ENCODE data around the gene PIK3R5. TPM values are rescaled to one million over a fixed set of nuclear protein-coding genes. Genes with fewer than 3 reads are reported as not detected.

Gene PIK3R5
- total RNA-seq, 2 experiments from 2014 or later, result 46.7 to 50.4 TPM

DNA sequence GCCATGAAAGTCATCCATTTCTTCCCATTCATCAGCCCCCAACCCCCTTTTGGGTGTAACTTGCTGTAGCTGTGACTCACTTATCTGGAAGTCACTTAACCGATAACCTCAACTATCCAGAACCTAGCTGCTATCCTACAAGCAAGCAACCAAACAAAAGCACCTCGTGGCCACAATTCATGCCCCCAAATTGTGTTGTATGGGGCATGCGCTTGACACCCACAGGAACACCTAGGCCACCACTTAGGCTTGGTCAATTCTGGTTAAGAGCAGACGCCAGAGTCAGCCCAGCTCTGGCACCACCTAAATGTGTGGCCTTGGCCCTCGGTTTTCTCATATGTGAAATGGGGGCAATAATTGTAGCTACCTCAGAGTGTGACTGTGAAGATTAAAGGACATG, 3.7 kb downstream of the PIK3R5 start:
- no peaks in the 10 kb centered on the region for H3K27me3 Mint-ChIP-seq
- H3K4me1 Mint-ChIP-seq (ENCODE audit: low read depth), result peaks cover 70% of the 10 kb centered on the region
- TF ChIP-seq CTCF (IDR thresholded peaks at IDR 0.05), result no peak
- no peak overlapping the region for H3K4me3 Mint-ChIP-seq
- H3K36me3 Mint-ChIP-seq (ENCODE audit: low read depth), result peaks cover 61% of the 10 kb centered on the region
- ChIA-PET CTCF (interaction anchor here (1.0 to 1.5 kb wide), 5 partner anchors 8 to 73 kb away, joined by 3 to 4 read pairs (median 4); no protein-coding TSS in a partner anchor), POLR2A (interaction anchor here (0.6 to 20.0 kb wide), 5 partner anchors 10 to 66 kb away, joined by 3 to 333 read pairs (median 3); no protein-coding TSS in a partner anchor)
- DNase-seq, result no peak
- H3K9me3 Mint-ChIP-seq, result peaks cover 3% of the 10 kb centered on the region
- peak overlapping the region; percentile 56 for H3K27ac Mint-ChIP-seq
- no peak for ATAC-seq
- intact Hi-C loops (cut with micrococcal nuclease), result loop anchor here (5.0 kb wide), 1 partner anchor 35 kb away; no protein-coding TSS in a partner anchor

DNA sequence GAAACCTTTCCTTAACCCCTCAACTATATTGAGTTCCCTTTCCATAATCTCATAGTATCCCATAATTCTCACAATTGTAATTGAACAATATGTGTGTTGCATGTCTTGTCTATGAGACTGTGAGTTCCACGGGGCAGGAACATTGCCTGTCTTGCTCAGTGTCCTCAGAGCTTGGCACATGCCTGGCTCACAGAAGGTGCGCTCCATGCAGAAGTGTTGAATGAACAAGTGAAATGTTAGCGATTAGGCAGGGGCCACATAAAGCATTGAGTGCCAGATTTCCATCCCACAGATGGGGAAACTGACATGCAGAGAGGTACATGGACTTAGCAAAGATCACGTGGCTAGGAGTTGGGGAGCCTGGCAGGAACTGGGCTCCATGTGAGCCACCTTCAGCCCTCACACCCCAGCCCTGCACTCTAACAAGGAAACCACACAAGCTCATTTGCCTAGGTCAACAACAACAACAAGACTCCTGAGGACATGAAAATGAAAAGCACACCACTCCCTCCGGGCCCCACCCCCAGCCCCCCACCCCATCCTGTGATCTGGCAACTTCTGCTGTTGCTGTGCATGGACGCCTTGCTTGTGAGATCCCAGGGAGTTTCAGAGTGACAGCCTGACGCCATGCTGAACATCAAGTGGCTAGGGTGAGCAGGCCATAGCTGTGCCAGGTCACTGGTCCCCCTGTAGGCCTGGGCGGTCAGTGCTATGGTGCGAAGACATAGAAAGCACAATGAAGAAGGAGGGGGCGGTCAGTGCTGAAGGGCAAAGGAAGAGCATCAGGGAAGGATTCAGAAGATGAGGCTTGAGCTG, 5.0 kb downstream of the PIK3R5 start:
- H3K4me3 Mint-ChIP-seq, result peak overlapping the region; percentile 11
- no peak for ATAC-seq
- H3K27ac Mint-ChIP-seq, result peak overlapping the region; percentile 86
- no peak for TF ChIP-seq CTCF (IDR thresholded peaks at IDR 0.05)
- ChIA-PET POLR2A (interaction anchor here (0.9 to 20.0 kb wide), 4 partner anchors 17 to 66 kb away, joined by 3 to 333 read pairs (median 3); no protein-coding TSS in a partner anchor), CTCF (interaction anchor here (1.6 to 2.7 kb wide), 2 partner anchors 12 to 65 kb away, joined by 5 to 11 read pairs; no protein-coding TSS in a partner anchor)
- intact Hi-C loops (cut with micrococcal nuclease), result loop anchor here (5.0 kb wide), 1 partner anchor 33 kb away; no protein-coding TSS in a partner anchor
- H3K27me3 Mint-ChIP-seq, result no peaks in the 10 kb centered on the region
- H3K4me1 Mint-ChIP-seq (ENCODE audit: low read depth), result peaks cover 80% of the 10 kb centered on the region
- peaks cover 67% of the 10 kb centered on the region for H3K36me3 Mint-ChIP-seq (ENCODE audit: low read depth)
- no peak for DNase-seq
- no peaks in the 10 kb centered on the region for H3K9me3 Mint-ChIP-seq

- Mint-ChIP-seq H3K36me3 (ENCODE audit: low read depth) (peaks cover 72% of the 10 kb centered on the region), H3K27me3 (no peaks in the 10 kb centered on the region), H3K4me3 (peak overlapping the region; percentile 44), H3K4me1 (ENCODE audit: low read depth) (peaks cover 92% of the 10 kb centered on the region), H3K9me3 (no peaks in the 10 kb centered on the region), H3K27ac (peak overlapping the region; percentile 86)
- intact Hi-C loops (cut with micrococcal nuclease), result no loop called here
- DNase-seq, result no peak
- no peak for TF ChIP-seq CTCF (IDR thresholded peaks at IDR 0.05)
- CTCF ChIA-PET, result interaction anchor here (1.6 to 3.3 kb wide), 4 partner anchors 11 to 64 kb away, joined by 4 to 17 read pairs (median 8); no protein-coding TSS in a partner anchor
- ATAC-seq, result no peak
- POLR2A ChIA-PET, result interaction anchor here (0.7 to 20.0 kb wide), 3 partner anchors 16 to 1272 kb away, joined by 3 to 333 read pairs (median 4); no protein-coding TSS in a partner anchor
These were observed 6.1 kb downstream of the PIK3R5 start for GRCh38 chr17:8959312-8959918.

DNA sequence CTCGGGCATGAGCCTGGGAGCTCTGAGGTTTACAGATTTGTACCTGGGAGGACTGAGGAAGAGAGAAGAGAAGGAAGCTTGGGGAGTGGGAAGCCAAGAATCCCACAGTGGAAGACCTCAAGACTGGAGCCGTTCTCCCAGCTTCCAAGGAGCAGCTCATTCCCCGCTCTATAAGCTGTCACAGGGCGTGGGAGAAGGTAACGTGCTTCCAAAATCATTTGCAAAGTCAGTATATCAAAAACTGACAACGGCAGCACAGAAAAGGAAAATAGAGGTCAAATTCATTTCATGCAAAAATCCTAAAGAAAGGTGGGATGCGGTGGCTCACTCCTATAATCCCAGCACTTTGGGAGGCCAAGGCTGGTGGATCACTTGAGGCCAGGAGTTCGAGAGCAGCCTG, 7.8 kb downstream of the PIK3R5 start:
- Mint-ChIP-seq H3K36me3 (ENCODE audit: low read depth) (peaks cover 73% of the 10 kb centered on the region), H3K27ac (peak overlapping the region; percentile 87), H3K4me1 (ENCODE audit: low read depth) (peaks cover 93% of the 10 kb centered on the region), H3K9me3 (no peaks in the 10 kb centered on the region), H3K27me3 (no peaks in the 10 kb centered on the region), H3K4me3 (no peak overlapping the region)
- no peak for DNase-seq
- ChIA-PET POLR2A (interaction anchor here (0.6 to 20.0 kb wide), 5 partner anchors 15 to 59 kb away, joined by 3 to 333 read pairs (median 7); no protein-coding TSS in a partner anchor), CTCF (interaction anchor here (1.1 to 3.3 kb wide), 6 partner anchors 8 to 62 kb away, joined by 3 to 17 read pairs (median 6); no protein-coding TSS in a partner anchor)
- intact Hi-C loops (cut with micrococcal nuclease), result no loop called here
- TF ChIP-seq CTCF (IDR thresholded peaks at IDR 0.05), result no peak
- ATAC-seq, result no peak
